TTC549 (cell line): ENCODE measurements around the gene SNAPIN.

Source experiments
- FAIRE-seq: peaks from 2 replicates; lab custom pipeline; 2012; peaks lifted over from hg19 to GRCh38; lab: Jason Lieb, UNC

Gene SNAPIN, protein sequence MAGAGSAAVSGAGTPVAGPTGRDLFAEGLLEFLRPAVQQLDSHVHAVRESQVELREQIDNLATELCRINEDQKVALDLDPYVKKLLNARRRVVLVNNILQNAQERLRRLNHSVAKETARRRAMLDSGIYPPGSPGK

DNA sequence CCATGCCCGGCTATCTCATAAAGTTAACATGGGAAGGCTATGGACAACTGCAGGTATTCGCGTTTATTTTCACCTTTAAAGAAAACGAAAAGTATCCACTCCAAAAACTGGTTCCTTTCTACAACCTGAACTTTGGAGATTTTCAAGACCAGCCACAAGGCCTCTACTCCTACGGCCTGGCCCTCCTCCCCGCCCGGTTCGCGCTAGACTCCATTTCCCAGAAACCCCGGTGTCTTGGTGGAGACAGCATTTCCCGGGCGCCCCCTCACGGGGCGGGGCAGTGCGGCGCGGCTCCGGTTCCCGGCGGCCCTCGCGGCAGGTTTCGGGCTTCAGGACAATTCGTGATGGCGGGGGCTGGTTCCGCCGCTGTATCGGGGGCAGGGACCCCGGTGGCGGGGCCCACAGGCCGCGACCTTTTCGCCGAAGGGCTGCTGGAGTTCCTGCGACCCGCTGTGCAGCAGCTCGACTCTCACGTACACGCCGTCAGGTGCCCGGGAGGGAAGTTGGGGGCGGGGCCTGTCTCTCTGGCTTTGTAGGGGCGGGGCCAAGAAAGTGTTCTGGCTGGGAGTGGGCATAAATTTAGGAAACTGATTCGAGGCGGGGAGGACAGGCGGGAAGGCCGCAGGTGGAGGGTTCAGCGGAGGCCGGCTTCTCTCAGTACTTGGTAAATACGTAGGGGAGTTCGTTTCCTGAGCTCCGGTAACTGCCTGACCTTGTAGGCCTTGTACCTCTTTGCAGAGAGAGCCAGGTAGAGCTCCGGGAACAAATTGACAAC is at the start of gene SNAPIN:
TSS of gene SNAPIN (plus strand) at position 304 of the 775 bp plus-strand sequence. CDS start at position 345, 41 bp downstream.
- peak; percentile 93 for FAIRE-seq

DNA sequence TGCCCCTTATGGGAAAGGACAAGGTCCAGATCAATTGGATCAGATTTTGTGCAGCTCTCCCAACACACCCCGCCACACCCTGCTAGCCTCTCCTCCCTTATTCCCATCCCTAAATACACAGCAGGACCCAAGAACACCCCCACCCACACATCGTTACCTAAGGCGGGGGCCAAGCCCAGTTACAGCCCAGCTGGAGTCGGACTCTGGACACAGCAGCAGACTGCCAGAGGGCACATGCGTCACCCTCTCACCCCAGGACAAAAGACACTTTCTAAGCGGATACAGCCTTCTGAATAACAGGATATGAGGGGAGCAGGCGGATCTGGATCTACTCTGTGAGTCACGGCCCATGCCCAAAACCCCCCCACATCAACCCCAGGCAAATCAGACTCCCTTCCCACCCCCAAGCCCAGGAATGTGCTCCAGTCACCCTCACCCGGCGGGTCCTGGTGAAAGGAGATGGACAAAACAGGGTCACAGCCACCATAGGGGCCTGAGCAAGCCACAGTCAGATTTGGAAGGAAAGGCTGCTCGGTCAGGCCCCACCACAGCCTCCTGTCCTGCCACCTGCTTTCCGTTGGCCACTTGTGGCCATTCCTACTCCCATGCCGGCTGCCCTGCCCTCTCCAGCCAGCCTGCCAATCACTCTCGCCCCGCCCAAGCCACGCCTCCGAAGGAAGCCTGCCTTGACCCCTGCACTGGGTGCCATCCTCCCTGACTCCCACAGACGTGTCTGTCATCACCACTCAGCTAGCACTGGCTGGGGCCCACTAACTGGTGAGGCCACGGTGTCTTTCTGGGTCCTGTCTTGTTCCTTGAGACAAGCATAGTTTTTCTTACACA is 49.5 kb upstream of the SNAPIN start:
- FAIRE-seq: no peak

DNA sequence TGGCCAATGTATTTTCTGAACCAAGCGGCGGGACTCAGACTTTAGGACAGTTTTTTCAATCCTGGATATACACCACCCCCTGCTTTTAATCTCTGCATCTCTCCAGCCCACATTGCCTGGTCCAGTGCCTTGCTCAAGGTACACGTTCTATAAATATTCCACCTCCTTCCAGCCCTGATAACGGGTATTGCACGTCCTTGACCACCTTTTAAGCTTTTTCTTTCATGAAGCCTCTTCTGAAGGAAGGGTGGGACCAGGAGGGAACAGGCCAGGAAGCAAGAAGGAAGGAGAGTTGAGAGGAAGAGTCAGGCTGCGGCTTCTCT is 49.0 kb upstream of the SNAPIN start:
- FAIRE-seq: no peak

DNA sequence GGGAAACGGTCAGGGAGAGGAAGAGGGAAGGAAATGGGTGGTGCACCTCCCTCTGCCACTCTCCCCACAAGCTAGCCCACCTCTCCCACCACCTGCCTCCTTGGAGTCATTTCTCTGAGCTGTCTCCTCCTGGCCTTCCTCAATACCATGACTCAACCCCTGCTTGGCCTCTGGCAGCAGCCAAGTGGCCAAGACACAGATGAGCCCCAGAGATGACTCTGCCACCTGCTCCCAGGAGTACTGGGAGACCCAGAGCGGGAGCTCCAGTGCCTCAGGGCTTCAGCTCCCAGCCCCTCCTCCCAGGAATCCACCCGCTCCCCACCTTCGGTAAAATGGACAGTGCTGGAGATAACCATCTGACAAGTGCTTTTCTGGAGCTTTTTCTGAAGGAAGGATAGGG is 48.2 kb upstream of the SNAPIN start:
- no peak for FAIRE-seq

DNA sequence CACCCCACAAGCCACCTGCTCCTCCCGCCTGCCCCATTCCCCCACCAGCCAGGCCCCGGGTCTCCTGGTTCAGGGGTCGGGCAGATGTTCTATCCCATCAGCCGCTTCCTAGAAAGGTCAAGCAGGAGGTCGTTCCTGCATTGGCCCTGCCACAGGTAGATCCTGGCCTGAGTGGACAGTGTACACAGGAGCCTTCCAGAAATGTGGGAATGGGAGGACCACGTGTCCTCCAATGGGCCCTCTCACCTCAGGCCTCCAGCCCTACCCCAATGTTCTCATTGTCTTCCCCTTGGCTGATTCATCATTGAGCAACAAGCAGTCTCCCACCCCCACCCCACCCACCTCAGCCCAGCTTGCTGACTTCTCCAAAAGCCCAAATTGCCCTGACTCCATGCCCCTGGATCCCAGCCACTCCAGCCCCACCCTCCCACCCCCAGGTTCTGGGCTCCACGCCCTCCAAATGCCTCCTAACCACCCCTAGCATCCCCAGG is 47.6 kb upstream of the SNAPIN start:
- no peak for FAIRE-seq

DNA sequence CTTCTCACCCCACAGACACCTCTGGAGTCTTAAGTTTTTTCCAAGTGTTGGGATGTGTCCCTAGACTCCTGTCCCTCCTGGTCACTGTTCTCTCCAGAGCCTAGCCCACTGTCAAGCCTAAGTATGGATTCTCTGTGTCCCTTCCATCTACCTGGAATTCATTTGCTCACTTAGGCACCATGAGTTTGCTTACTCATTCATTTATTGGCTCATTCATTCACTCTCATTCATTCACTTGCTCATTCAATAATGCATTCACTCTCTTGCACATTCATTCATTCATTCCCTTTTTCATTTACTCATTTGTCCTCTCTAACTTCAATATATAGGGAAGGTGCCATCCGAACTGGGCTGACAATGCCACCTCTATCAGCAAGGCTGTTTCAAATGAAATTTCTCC is 47.1 kb upstream of the SNAPIN start:
- no peak for FAIRE-seq

DNA sequence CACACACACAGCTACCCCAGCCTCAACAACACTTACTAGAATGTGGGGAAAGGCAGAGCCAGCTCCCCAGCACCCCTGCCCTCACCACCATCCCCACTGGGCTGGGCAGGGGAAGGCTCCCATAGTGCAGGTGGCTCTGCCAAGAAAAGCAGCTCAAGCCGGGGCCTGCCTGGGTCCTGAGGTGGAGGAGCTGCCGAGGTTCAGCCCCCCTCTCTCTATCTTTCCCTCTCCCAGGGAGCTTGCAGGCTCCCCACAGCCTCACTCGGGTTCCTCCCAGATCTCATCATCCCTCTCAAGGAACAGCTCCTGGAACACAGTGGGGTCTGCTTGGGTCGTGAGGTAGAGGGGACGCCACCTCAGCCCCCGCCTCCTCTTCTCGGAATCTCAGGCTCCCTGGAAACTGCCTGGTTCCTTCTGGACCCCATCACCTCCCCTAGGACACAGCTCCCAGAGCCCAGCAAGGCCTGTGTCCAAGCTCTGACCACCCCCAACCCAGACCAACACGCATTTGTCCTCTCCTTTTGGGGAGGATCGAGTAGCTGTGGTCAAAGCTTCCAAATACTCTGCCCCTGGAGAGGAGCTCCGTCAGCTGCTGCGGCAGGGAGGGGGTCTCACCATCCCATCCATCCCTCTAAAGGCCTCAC is 46.3 kb upstream of the SNAPIN start:
- no peak for FAIRE-seq

DNA sequence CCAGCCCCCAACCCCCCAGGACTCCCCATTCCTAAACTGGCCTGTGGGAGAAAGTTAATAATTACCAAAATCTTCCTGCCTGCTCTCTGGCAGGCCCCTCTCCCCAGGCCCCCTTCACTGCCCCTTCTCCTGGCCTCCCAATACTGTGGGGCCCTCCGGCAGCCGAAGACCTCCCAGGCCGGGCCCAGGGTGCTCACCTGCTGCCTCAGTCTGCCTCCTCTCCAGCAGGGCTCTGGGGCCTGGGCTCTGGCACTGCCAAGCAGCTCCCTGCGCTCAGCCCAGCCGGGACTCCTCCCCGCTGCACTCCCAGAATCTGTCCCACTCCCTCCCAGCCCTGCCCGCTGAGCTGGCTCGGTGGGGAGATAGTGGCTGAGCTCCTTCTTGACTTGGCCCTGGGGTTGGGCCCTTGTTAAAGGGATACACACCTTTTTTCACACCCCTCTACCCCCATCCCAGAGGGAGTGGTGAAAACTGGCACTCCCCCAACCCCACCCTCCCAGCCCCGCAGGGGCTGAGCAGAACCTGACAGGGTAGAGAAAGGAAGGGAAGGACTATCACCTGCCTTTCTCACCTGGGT is 45.7 kb upstream of the SNAPIN start, which contains the start of gene S100A16:
TSS of gene S100A16 (minus strand) at position 383 of the 577 bp plus-strand sequence. CDS start 4,986 bp downstream, outside the sequence.
- FAIRE-seq: no peak

DNA sequence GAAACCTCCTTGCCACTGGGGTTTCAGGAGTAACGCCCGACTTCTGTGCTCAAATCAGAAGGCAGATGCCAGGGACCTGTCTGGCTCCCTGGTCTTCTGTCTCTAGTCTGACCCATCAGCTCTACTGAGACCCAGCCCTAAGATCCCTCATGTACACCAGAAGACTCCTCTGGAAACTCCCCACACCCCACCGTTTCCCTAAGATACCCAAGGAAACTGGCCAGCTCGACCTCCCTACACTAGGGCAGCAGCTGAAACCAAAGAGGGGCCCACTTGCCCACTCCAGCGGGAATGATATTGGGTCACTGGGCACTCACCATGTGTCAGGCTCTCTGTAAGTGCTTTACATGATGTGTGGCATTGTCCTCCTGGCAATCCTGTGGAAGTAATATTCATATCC is 45.1 kb upstream of the SNAPIN start:
- FAIRE-seq: no peak

DNA sequence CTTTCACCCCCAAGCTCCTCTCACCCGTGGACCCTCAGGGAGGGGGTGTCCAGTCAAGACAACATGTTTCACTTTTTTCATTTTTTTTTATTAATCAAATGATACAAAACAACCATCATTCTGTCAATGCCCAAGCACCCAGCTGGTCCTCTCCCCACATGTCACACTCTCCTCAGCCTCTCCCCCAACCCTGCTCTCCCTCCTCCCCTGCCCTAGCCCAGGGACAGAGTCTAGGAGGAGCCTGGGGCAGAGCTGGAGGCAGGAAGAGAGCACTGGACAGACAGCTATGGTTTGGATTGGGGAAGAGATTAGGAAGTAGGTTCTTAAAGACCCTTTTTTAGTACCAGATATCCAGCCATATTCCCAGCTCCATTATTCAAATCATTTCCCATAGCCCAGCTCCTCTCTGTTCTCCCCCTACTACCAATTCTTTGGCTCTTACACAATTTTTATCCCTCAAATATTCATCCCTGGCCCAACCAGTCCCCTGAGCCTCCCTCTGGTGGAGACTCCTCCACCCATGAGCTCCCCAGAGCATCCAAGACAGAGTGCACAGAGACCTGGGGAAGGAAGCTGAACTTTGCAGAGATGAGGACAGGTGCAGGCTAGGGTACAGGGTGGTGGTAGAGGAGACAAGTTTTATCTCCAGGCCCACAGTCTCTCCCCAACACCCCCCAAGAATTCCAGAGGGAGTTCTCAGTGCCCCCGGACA is 44.2 kb upstream of the SNAPIN start:
- no peak for FAIRE-seq

DNA sequence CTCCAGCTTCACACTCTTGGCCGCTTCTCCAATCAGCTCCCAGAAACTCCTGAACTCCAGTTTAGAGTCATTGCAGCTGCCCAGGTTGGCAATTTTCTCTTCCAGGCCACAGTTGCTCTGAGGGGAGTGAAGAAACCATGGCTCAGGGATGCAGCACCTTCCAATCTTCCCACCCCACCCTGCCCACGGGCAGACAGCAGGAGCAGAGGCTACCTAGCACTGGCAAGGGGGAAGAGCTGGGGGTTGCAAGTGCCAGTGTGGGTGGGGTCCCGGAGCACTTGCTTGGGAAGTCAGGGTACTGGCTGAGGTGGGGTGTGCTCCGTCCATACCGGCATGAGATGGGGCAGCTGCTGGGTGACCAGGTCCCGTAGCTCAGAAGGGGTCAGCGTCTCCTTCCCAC is 43.6 kb upstream of the SNAPIN start:
- no peak for FAIRE-seq

DNA sequence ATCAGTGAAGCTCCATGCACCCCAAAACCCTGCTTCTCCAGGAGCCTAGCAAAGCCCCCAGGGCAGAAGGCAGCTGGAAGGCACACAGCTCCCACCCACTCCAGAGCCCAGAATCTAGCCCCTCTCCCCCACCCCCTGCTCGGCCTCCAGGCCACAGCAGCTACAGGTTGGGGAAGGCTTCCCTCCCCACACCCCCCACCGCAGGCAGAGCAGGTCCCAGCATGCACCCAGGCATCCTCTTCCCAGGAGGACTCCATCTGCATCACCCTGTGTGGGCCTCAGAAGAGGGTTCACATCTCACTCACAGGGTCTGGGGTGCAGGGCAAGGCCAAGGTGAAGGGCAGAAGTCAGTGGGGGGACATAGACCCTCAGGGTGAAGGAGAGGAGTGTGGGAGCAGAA is 43.1 kb upstream of the SNAPIN start:
- FAIRE-seq: no peak

DNA sequence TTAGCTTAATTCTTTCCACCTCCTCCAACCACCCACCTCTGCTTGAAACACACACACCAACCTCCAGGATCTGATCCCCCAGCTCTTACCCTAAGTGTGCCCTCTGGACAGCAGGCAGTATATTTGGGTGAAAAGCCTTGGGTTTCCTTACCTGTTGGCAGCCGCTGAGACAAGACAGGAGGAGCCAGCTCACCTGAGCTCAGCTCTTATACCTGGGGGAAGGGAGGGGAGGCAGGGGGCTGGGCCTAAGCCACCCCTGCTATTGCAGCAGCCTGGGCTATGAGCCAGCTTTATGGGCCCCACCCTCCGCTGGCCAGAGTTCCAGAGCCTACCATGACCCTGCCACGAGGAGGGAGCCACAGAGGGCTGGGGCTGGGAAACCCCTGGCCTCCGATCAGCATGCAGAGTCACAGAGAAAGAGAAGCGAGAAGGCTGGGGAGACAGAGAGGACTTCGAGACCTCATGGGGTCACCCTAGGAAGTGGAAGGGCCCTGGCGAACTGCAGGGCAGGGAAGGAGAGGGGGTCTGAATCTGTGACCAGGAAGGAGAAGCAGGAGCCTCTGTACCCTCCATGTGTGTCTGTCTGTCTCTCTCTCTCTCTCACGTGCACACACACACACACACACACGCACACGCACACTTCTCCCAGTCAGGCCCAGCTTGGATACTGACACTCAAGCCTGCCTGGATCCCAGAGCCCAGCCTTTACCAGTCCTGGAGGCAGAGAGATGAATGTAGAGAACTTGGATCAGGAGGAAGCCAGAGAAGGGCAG is 42.2 kb upstream of the SNAPIN start, which contains the start of gene S100A14:
TSS of gene S100A14 (minus strand) at position 182 of the 773 bp plus-strand sequence. CDS start 467 bp downstream, outside the sequence.
- FAIRE-seq: no peak

DNA sequence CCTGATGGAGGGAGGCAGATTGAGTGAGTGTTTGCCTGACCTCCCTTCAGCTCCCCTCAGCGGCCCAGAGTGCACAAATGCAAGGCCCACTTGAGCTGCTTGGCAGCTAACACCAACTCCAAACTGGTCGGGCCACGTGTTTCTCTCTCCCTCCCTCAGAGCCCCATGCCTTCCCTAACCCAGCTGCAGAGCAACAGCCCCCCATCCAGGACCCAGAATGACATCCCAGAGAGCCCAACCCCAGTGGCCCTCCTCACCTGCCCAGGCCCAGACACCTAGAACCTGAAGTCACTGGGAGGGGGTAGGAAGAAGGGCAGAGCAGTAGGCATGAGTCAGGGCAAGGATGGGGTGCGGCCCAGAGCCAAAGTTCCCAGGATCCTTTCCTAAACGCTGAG is 41.6 kb upstream of the SNAPIN start:
- no peak for FAIRE-seq

DNA sequence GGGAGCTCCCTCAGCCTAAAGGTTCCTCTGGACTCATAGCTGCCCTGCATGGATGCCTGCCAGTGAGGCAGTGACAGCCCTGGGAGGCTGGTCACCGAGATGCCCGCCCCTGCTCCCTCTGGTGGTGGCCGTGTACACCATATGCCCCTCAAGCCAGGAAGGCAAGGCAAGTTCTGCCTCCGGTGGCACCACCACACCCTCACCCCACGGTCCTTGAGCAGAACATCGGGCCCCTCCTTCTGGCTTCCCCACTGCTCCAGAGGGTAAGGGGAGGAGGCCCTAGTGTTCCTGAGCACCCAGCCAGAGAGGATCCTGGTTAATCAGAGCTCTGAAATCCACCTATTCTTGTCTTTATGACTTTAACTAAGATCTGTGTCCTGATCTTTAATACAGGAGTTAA is 40.8 kb upstream of the SNAPIN start:
- peak; percentile 25 for FAIRE-seq

DNA sequence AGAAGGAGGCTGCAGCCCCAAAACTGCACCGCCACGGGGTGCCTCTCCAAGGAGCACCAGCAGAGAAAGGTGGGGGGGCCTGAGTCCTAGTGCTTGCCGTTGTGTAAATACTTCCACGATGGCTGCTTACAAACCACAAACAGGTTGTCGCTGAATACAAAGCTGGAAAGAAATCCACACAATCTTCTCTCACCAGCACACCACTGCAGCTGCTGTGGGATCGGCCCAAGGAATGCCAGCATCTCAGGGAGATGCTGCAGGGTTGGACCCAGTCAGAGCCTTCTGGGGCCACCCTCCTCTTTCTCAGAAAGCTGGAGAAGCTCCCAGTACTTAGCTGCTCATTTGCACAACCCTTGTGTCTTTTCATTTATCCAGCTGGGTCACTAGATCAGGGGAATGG is 39.3 kb upstream of the SNAPIN start:
- FAIRE-seq: no peak

DNA sequence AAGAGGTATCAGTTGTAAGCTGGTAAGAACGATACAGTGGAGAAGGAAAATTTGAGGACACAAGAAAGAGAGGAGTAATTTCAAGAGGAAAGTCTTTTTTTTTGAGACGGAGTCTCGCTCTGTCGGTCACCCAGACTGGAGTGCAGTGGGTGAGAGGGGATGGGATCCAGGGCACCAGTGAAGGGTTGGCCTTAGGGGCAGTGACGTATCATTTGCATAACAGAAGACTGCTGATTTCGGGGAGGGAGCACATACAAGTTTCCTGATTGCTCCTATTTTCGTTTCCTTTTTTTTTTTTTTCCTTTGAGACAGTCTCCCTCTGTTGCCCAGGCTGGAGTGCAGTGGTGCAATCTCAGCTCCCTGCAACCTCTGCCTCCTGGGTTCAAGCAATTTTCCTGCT is 35.4 kb upstream of the SNAPIN start:
- FAIRE-seq: no peak

DNA sequence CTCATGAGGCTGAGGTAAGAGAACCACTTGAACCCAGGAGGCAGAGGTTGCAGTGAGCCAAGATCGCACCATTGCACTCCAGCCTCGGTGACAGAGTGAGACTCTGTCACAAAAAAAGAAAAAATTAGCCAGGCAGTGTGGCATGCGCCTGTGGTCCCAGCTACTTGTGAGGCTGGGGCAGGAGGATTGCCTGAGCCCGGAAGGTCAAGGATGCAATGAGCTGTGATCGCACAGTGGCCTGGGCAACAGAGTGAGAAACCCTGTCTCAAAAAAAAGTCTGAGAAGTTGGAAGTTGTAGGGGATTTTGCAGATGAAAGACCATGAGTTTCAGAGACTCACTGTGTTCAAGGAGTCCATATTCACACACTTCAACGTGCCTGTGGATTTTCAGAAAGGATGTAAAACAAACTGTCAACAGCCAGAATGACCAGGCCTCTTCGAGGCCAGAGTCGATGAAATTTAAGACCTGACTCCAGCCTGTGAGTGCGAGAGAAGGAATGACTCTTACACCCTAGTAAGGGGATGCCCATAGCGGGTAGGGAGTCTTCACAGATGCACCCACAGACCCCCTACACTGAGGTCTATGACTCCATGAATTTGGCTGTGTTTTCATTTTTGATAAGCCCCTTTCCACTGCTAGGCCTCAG is 33.4 kb upstream of the SNAPIN start:
- no peak for FAIRE-seq

DNA sequence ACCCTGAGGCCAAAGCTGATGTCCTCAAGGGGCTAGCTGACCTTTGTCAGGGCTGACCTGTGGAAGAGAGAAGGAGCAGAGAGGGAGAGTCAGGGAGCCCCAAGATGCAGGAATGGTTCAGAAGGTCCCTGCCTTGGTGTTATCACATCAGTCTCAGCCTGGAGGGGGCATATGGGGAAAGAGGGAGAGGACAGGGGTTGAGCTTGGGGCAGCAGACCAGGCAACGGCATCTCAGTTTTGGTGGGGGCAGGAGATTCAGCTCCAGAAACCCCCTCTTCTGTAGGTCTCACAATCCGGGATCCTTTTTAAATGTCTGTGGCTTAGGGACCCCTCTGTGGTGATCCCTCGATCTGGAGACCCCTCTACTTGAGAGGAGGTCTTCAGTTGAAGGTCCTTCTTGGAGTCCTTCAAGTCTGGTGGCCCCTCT is 32.0 kb upstream of the SNAPIN start:
- FAIRE-seq: no peak
